8988T (cell line): ENCODE measurements around the gene B3GNT8.
A peak's percentile ranks its signal among the peaks of the same experiment; 100 is the strongest.
"Not testable (repeated sequence)": the region's sequence is repeated elsewhere in the genome, so short reads cannot be mapped to it uniquely, and the experiment has no call there.

ENCODE experiments used
- DNase-seq: peaks from one replicate; pipeline ENCODE4 v3.0.0; 2011

The B3GNT8 gene

GRCh38 chr19:41413947-41414346 is 13.2 kb downstream of the B3GNT8 start:
- no peak for DNase-seq

DNA sequence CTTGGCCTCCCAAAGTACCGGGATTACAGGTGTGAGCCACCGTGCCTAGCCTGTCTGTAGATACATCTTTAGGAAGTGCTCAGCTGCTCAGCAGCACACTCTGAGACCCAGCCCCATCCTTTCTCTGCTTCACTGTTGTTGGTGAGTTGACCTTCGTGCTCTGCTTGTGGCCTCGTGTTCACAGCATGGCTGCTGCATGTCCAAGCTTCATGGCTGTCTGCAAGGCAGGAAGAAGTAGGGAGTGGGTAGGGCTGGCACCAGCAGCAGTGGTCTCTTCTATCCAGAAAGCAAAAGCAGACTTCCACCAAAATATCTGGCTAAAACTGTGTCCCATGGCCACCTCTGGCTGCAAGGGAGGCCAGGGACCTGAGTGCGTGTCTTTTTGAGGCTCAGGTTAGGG is 14.2 kb downstream of the B3GNT8 start:
- no peak for DNase-seq

DNA sequence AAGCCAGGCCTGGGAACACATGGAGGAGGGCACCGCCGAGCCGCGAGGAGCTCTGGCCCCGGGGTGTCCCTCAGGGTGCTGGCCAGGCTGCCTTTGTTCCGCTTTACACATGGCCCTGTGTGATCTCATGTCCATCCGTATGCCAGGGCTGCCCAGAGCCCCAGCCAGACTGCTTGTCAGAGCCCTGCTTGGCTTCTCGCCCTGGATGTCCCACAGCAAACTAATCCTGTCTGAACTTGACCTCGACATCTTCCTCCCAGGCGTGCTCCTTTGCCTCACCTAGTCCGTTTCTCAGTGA is 15.3 kb downstream of the B3GNT8 start:
- no peak for DNase-seq

DNA sequence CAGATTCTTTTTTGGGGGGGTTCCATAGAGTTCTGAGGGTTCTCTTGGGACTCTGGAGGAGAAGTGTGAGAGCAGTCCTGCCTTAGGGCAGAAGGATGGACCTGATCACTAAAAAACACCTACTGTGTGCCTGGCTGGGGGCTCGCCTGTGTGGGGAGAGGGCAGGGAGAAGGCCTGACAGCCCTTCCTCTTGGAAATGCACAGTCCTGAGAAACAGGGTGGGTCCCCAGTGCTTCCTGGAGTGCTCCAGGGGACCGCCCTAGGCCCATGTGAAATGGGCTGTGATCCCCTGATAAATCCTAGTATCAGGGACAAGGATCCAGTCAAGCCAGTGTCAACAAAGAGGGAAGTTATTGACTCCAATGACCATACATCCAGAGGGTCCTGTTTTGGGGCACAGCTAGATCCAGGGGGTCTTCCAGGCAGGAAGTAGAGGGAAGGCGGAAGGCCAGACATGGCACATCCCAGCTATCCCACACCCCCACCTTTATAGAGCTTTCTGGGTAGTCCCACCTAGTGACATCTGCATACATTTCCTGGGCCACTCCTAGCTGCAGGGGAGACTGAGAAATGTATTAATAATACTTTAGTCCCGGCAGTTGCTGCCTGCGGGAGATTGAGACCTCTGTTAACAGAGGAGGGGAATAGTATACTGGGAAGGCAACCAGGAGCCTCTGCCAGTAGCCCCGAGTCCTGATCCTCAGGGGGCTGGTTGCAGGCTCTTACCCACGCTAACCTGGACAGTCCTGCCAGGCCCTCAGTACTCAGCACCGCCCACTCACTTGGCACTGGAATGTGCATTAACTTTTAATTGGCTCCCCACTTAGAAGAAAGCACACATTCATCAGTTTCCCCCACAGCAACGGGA is 15.8 kb downstream of the B3GNT8 start:
- DNase-seq: no peak

DNA sequence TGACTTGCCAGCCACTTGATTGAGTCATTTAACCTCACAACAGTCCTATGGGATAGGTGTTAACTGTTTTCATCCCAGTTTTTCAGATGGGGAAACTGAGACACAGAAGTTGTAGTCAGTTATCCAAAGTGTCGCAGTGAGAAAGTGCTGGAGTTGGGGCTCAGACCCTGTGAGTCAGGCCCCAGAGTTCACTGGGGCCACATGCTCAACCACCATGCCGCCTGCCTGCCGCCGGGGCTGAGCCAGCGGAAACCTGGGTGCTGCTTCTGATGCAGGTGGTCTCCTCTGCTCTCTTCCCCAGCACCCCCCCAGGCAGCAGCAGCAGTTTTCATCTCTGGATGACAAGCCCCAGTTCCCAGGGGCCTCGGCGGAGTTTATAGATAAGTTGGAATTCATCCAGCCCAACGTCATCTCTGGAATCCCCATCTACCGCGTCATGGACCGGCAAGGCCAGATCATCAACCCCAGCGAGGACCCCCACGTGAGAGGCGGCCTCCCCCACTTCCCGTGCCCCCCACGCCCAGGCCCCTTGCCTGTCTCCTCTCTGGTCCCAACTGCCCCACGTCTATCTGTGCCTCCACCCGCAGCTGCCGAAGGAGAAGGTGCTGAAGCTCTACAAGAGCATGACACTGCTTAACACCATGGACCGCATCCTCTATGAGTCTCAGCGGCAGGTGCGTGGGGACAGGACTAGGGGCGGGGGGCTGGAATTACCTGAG is 16.7 kb downstream of the B3GNT8 start:
- no peak for DNase-seq

GRCh38 chr19:41409288-41409687 is 17.9 kb downstream of the B3GNT8 start:
- DNase-seq: no peak

DNA sequence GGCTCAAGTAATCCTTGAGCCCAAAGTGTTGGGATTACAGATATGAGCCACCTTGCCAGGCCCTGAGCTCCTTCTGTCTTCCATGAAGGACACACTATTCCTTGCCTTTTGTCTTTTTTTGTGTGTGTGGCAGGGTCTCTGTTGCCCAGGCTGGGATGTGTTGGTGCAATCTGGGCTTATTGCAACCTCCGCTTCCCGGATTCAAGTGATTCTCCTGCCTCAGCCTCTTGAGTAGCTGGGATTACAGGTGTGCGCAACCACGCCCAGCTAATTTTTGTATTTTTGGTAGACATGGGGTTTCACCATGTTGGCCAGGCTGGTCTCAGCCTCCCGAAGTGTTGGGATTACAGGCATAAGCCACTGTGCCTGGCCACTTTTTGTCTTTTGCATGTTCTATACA is 18.3 kb downstream of the B3GNT8 start:
- DNase-seq: not testable (repeated sequence)

DNA sequence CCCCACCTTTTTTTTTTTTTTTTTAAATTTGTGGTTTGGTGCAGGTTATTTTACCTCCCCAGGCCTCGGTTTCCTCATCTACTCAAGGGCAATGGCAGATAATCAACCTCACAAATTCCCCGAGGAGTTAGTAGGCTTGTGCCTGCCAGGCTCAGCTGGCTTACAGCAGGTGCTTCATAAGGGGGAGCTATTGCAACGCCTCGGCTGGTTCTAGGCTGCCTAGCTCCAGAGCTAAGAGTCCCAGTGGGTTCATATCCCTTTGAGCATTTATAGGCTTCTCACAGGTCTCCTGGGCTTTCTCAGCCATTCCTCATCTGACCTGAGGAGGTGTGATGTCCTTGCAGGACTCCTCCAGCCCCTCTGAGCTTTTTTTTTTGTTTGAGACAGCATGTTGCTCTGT is 18.9 kb downstream of the B3GNT8 start:
- DNase-seq: no peak

- DNase-seq: no peak
Measured at GRCh38 chr19:41407271-41407670, 19.9 kb downstream of the B3GNT8 start.

GRCh38 chr19:41405776-41406175 is 21.4 kb downstream of the B3GNT8 start:
- DNase-seq: no peak

DNA sequence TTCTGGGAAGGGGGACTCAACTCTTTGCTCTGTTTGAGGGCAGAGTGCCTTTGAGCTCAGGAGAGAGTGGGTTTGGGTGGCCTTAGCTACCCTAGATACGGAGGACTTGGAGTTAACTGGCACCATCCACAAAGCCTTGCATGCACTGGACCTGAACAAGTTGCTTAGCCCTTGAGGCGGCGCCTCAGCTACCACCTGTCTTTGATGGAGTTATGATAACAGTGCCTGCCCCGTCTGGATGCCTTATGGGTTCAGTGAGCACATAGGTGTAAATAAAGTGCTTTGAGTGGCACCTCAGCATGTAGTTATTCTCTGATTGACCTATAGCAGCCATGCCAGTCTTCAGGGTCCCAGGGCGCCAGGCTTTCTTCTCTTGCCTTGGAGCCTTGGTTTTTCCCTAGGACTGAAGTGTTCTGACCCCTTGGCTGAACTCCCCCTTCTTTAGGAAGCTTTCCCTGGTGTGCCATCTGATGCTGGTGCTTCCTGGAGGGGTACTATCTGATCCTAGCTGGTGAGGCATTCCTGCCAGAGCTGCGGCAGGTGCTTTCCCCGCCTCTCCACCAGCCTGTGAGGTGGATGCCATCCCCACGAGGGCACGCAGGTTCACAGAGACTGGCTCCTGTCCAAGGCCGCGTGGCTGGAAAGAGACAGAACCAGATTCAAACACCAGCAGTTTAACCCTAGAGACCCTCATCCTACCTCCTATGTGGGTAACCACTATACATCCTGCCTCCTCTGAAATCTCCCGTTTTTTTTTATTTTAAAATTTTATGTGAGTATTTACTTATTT is 23.8 kb downstream of the B3GNT8 start:
- no peak for DNase-seq

- DNase-seq: no peak
Measured at GRCh38 chr19:41402010-41402409, 25.2 kb downstream of the B3GNT8 start.

DNA sequence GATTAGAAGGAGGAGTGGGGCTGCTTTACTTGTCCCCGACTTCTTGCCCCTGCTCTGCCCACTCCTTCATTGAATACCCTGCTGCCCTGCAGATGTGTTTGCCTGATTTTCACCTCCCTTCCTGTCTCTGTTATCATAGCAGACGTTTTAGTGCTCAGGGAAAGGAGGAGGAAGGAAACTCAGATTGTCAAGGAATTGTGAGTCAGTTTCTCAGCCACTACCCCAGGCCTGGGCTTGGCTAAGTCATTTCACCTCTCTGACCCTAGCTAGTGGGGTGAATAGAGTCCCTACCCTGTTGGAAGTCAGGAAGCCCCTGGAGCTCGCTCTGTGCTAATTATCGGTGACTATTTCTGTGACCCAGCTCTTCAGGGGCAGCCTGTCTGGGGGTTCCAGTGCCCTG is 25.7 kb downstream of the B3GNT8 start:
- no peak for DNase-seq

DNA sequence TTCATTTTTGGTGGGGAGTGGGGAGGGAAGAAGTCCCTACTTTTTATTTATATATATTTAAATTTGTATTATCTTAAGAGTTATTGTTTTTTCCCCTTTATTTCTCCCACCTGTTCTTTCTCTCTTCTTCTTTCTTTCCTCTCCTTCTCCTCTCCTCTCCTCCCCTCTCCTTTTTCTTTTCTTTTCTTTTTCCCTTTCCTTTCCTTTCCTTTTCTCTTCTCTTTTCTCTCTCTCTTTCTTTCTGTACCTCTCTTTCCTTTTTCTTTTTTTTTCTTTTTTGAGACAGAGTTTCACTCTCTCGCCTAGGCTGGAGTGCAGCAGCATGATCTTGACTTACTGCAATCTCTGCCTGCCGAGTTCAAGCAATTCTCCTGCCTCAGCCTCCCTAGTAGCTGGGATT is 27.6 kb downstream of the B3GNT8 start:
- no peak for DNase-seq

DNA sequence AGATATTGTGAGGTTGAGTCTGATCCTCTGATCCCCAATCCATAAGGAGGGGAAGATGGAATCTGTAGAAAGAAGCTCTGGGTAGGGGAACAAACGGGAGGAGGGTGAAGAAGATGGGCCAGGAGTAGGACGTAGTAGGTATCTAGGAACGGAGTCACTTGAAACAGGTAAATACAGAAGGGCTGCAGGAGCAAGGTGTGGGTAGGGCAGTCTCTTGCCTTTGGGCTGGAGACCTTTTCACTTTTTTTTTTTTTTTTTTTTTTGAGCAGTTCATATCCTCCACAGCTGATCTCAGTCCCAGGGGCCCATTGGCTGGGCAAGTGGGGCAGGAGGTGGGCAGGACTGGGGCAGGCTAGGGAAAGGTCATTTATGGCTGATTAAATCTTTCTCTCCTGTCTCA is 28.1 kb downstream of the B3GNT8 start:
- no peak for DNase-seq

DNA sequence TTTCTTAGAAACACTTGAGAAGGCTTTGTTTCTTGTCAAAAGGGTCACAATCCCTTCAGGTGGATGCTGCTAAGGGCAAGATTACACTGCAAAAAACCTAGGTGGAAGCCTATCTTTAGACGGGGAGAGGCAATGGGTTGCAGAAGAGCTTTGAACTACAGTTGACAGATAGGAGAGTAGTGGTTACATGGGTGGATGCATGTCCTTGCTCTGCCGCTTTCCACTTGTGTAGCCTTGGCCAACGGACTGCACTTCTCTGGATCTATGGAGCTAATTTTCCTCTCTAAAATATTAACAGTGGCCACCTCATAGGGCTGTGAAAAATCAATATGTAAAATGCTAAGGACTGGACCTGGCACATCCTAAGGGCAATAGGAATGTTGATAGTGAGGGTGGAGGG is 28.6 kb downstream of the B3GNT8 start:
- DNase-seq: no peak

- no peak for DNase-seq
Measured at GRCh38 chr19:41398050-41398418, 29.1 kb downstream of the B3GNT8 start.

GRCh38 chr19:41397086-41398049 is 29.8 kb downstream of the B3GNT8 start, which contains the start of the genes BCKDHA and EXOSC5:
TSS of gene BCKDHA (plus strand) at chr19:41397818. CDS start at chr19:41397828, 10 bp downstream.
TSS of gene EXOSC5 (minus strand) at chr19:41397359. CDS start at chr19:41397328, 31 bp downstream.
- peak; percentile 81 for DNase-seq

GRCh38 chr19:41395355-41395754 is 31.8 kb downstream of the B3GNT8 start:
- DNase-seq: no peak

GRCh38 chr19:41392775-41393174 is 34.4 kb downstream of the B3GNT8 start:
- DNase-seq: no peak

- DNase-seq: no peak
Measured at GRCh38 chr19:41391618-41392017, 35.6 kb downstream of the B3GNT8 start.

DNA sequence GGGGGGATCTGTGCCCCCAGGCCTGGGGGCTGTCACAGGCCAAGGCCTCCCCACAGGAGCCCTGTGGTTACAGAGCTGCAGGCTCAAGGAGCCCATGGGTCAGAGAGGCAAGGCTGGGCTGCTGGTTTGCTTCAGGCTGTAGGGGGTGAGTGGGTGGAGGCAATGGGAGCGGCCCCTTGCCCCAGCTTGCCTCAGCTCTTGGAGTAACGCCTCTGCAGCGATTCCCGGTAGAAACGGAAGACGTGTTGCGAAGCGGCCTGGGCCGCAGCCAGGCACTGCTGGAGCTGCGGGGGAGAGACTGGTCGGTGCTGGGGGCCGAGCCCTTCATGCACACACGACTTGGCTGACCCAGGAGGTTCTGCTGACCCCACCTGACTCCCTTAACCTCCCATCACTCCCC is 40.7 kb downstream of the B3GNT8 start:
- no peak for DNase-seq
